GM21360 (cell line): ENCODE measurements around the gene CRYL1.

Experiments used
- ATAC-seq: cut with Tn5 transposase; IDR thresholded peaks from one replicate; pipeline ENCODE4 v1.9.1; 2021; ENCODE audit warnings: mild to moderate bottlenecking, moderate library complexity; ENCODE audit not compliant: unreplicated experiment

Gene CRYL1

DNA sequence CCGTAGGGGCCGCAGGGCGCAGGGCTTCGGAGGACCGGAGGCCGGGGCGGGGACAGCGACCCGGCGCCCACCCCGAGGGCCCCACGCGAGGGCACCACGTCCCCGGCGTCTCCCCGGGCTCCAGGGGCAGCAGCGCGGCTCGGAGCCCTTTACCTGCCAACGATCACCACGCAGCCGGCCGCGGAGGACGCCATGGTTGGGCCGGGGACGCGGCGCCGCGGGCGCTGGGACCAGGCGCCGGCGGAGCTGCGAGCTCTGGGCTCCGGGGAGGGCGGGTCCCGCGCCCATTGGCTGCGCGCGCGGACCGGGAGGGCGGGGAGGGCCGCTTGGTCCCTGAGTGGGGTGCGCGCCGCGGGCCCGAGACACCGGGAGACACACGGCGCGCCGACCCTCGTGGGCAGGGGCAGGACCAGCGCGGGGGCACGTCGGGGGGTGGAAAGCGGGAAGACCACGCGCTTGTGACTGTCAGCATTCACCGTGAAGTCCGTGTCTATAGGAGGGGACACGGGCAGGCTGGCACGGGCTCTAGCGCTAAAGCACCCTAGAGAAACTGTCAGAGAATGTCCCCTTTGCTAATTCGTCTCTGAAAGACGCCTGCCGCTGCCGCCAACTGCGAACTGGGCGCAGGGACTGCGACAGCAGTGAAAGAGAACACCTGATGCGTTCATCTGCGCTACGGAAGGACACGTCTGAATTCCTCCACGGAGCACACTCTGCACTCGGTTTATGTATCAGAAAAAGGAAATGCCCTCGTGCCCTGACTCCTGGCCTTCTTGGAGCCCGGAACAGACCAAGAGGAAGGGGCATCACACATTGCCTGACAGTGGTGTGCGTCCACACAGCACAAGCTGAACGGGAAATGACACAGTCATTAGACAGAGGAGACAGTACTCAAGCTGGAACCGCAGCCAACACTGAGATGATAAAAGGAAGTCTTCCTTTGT, at the start of gene CRYL1:
Gene CRYL1, minus strand, starts transcription at position 257 of the 944 bp plus-strand sequence. Its CDS starts 63 bp downstream, at position 194.
- ATAC-seq, result peak; percentile 66

DNA sequence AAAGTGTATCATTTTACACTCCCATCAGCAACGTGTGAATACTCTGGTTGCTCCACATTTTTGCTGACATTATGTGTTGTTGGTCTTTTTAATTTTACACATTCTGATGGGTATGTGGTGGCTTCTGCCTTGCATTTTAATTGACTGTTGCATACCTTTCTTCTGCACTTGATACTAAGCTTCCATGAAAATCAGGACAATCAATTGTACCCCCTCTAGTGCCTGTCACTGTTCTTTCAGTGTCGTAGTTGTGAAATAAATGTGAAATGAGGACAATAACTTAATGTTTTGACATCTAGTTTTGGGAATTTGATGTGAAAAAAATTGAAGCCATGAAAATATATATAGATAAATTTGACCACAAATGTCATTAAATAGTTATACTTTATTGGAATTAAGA, 48.0 kb upstream of the CRYL1 start:
- no peak for ATAC-seq

DNA sequence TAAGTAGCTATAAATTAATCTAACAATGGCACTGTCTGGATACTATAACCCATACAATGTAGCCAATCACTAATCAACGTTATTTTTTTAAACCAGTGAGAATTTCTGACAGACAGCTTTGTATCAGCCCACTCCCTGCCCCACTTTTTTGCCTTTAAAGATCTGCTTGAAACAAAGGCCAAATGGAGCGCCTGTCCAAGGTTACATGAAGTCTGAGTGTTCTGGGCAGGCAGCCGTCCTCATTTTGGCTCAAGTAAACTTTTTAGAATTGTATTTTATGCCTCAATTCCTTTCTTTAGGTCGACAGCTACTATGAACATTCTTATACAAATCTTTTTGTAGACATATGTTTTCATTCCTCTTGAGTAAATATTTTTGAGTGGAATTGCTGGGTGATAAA, 47.5 kb upstream of the CRYL1 start:
- ATAC-seq, result no peak

GRCh38 chr13:20571676-20572075, 46.0 kb upstream of the CRYL1 start:
- ATAC-seq, result no peak

DNA sequence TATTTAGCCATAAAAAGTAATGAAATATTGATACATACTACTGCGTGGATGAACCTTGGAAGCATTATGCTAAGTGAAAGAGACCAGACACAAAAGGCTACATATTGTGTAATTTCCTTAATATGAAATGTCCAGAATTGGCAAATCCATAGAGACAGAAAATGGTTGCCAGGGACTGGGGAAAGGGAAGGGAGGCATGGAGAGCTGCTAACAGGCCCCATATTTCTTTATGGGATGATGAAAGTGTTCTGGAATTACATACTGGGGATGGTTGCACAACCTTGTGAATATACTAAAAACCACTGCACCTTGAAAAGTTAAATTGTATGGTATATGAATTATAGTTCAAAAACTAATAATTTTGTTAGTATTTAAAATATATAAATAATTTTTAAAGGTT, 44.9 kb upstream of the CRYL1 start:
- no peak for ATAC-seq

DNA sequence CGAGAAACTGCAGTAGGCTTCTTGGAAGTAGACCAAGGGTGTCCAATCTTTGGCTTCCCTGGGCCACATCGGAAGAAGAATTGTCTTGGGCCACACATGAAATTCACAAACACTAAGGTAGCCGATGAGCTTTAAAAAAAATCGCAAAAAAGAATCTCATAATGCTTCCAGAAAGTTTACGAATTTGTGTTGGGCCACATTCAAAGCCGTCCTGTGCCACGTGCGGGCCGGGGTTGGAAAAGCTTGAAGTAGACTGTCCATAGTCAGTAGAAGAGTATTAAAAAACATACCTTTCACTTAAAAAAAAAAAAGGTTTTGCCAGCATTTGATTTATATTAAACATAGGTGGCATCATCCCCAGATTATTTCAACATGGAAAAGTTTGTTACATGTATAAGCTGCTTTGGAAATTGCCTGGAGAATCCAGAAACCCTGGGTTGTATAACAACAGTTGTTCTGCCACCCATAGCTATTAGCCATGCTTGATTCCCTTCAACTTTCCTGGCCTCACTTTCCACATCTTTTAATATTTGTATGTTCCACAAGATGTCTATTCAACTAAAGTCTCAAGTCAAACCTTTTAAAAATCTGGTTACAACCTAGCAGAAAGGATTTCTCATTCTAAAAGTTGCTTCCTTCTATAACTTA, 42.3 kb upstream of the CRYL1 start:
- no peak for ATAC-seq

DNA sequence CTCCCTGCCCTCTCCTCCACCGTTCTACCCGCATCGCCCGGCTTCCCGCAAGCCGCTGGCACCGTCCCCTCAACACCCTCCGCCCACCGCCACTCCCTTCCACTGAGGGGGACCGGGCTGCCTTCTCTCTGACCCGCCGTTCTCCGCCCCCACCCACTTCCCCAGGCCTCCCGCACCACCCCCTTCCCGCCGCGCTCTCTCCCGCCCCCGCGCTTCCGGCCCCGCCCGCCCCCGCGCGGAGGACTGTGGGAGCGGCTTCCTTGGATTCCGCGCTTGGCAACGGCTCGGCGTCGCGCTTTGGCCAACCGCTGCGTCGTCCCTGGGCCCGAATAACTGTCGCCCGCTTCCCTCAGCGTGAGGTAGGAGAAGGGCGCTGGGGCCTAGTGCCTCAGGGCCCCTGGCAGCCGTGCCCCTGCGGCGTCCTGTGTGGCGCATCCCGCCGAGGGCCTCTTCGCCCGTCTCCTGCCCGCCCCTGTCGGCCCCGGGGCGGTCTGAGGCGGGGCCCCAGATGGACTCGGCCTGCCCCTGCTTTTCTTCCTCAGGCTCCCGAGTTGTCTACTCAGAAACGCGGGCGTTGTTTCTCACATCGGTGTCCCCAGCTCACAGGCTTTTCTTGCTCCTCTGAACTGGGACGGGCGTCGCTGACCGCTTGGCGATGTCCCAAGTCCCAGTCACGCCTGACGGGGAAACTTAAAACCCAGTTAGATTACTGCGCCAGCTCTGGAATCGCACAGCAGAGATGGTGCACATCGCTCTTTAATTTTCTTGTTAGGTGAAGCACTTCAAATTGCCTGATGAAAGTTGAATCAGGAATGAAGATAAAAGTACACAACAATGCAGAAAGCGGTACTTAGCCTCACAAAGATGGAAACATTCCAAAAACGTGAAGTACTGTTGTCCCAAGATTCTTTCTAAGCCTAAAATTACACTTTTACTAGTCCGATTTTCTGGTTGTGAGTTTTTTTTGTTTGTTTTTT, 41.5 kb upstream of the CRYL1 start, which contains the start of gene IFT88:
Gene IFT88, plus strand, starts transcription at position 260 of the 977 bp plus-strand sequence. CDS start 7,229 bp downstream, outside the sequence.
- ATAC-seq, result peak; percentile 70

GRCh38 chr13:20566468-20566897, 40.8 kb upstream of the CRYL1 start:
- ATAC-seq, result peak; percentile 33

- ATAC-seq, result no peak
These were observed 39.6 kb upstream of the CRYL1 start for GRCh38 chr13:20565115-20565736.

- ATAC-seq, result no peak
These were observed 36.1 kb upstream of the CRYL1 start for GRCh38 chr13:20561741-20562140.

DNA sequence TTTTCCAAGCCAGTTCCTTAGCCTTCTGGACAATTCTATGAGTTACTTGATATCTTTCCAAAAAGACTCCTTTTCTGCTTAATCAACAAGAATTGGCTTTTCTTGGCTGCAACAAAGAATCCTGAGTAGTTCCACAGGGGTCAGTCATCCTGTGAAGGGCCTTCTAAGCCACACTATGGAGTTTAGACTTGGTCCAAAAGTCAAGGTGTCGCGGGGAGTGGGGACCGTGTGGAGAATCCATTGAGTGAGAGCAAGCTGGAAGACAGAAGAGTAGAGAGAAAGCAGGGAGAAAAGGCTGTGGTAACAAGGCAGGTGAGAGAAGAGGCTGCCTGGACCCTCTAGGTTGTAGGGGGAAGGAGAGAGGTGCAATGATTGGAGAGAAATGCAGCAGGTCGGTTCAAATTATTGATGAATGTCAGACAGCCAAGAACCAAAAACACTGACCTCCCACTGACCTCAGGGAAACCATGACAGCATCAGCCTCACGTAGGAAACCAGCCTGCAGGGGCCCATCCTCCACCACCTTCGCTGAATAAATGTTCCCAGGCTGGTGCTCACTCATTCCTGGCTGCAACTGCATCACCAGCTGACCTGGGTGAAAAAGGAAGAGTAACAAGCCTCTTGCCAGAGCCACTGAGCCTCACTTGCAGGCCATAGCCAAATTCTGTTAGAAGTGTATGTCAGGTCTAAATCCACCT, 34.2 kb upstream of the CRYL1 start:
- ATAC-seq, result no peak

DNA sequence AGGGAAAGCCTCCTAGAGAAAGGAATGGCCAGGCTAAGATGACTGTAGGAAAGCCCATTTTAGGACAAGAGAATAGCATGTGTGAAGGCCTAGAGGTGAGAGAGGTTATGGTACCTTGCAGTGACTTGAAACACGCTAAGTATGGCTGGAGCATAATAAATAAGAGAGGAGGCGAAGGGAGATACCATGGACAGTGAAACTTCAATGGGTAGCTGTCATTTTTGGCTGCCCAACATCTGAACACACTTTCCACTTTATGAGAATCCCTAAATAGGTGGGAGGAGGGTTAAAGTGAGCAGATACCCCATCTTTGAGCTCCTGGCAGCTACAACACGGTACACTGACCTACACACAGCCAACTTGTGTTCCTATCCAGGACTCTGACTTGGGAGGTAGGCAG, 33.3 kb upstream of the CRYL1 start:
- no peak for ATAC-seq

- no peak for ATAC-seq
These were observed 27.7 kb upstream of the CRYL1 start for GRCh38 chr13:20553311-20553710.

DNA sequence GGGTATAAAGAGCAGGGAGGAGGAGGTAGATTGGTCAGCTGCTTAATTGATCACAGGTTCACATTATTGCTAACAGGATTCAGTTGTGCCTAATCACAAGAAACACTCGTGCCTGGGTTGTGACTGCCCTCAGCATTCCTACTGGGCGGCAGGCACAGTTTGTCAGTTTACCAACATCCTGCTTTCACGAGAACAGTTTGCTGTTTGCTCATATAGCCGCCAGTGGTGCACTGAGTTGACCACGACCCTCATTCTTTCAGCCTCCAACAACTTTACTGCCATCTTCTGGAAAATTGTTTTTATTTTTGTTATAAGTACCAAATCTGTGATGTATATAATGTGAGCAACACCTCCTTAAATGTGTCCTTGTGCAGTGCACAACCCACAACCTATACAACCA, 25.1 kb upstream of the CRYL1 start:
- ATAC-seq, result no peak

DNA sequence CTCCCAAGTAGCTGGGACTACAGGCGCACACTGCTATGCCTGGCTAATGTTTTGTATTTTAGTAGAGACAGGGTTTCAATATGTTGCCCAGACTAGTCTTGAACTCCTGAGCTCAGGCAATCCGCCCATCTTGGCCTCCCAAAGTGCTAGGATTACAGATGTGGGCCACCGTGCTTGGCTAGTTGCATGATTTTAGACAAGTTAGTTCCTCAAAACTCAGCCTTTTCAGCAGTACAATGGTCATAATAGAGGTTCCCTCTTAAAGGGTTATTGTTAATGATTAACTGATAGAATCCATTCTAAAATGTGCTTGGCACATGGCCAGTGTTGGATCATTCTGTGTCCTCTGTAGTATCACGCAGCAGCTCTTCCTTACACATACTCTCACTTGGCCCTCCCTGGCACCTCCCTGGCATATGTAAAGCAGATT, 21.8 kb upstream of the CRYL1 start:
- no peak for ATAC-seq

GRCh38 chr13:20546556-20546955, 20.9 kb upstream of the CRYL1 start:
- no peak for ATAC-seq

GRCh38 chr13:20544201-20544923, 18.7 kb upstream of the CRYL1 start:
- no peak for ATAC-seq

DNA sequence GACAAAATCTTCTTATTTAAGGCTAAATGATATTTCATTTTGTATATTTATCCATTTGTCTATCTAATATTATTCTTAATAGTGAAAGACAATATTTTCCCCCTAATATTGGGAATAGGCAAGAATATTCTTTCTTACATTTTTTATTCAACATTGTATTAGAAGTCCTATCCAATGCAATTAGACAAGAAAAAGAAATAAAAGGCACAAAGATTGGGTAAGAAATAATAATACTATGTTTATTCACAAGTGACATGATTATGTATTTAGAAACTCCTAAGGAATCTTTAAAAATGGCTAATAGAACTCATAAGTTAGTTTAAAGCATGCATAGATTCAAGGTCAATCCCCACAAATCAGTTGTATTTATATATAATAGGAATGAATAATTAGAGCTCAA, 11.3 kb upstream of the CRYL1 start:
- no peak for ATAC-seq

GRCh38 chr13:20534038-20534608, 8.5 kb upstream of the CRYL1 start:
- no peak for ATAC-seq
